ENCODE measurements around the gene SV2B. TPM values are rescaled to one million over a fixed set of nuclear protein-coding genes. Genes with fewer than 3 reads are reported as not detected.

Gene SV2B
- total RNA-seq, 1 experiment from 2014 or later: not detected

DNA sequence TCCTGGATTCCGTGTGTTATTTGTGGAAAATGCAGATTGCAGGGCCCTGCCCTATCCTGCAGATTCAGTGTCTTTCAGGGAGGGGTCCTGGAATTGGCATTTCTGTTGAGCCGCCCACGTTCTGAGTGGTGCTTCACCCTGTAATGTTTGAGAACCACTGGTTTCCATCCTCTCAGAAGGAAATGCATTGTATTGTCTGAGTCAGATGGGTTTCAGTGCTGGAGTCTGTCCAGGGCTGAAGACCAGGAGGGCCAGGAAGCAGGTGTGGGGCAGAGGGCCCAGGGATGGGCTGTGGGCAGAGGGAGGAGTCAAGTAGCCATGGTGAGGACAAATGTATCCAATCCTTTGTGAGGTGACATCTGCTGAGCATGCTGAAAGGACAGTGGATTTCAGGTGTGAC is 123.8 kb downstream of the SV2B start:
- H3K27ac ChIP-seq (ENCODE audit: low read length): no peak overlapping the region
- H3K4me2 ChIP-seq (ENCODE audit: low read length): no peak overlapping the region
- DNase-seq (peak; percentile 2), ATAC-seq (no peak)
- peaks cover 33% of the 10 kb centered on the region for H3K27me3 ChIP-seq (ENCODE audit: low read length)
- no peaks in the 10 kb centered on the region for H3K36me3 ChIP-seq (ENCODE audit: low read depth, low read length)
- no peaks in the 10 kb centered on the region for H3K9me2 ChIP-seq (replicated peaks; ENCODE audit: low read length)
- no peaks in the 10 kb centered on the region for H3K9me3 ChIP-seq (ENCODE audit: low read length)
- no peaks in the 10 kb centered on the region for H3F3A ChIP-seq (ENCODE audit: low read length, unreplicated experiment)
- no TSS peak for BruUV-seq (replicated peaks)
- no peaks in the 10 kb centered on the region for H3K4me1 ChIP-seq (ENCODE audit: insufficient read depth, low read length)
- no peaks in the 10 kb centered on the region for H4K20me1 ChIP-seq (ENCODE audit: low read length)
- TF ChIP-seq EZH2phosphoT487 (IDR thresholded peaks at IDR 0.05; ENCODE audit: borderline replicate concordance, low read length) (no peak), EZH2 (IDR thresholded peaks at IDR 0.05; ENCODE audit: low read length, unreplicated experiment) (no peak), CTCF (conservative IDR thresholded peaks at IDR 0.05; ENCODE audit: low read depth, low read length) (no peak)
- intact Hi-C loops (cut with micrococcal nuclease): loop anchor here (1.0 kb wide), 1 partner anchor 168 kb away; no protein-coding TSS in a partner anchor
- H2AFZ ChIP-seq (ENCODE audit: low read length): no peak overlapping the region
- no peaks in the 10 kb centered on the region for H3K79me2 ChIP-seq (ENCODE audit: low read length)
- H3K4me3 ChIP-seq (ENCODE audit: low read length): no peak overlapping the region
- ChIA-PET POLR2A (ENCODE audit: unreplicated experiment) (no interaction called here), CTCF (no interaction called here)
- H3K9ac ChIP-seq (ENCODE audit: low read length): no peak overlapping the region

- no peaks in the 10 kb centered on the region for H3K79me2 ChIP-seq (ENCODE audit: low read length)
- no TSS peak for BruUV-seq (replicated peaks)
- no peak overlapping the region for H3K9ac ChIP-seq (ENCODE audit: low read length)
- no peaks in the 10 kb centered on the region for H3K9me3 ChIP-seq (ENCODE audit: low read length)
- no peaks in the 10 kb centered on the region for H3K9me2 ChIP-seq (replicated peaks; ENCODE audit: low read length)
- DNase-seq (peak; percentile 66), ATAC-seq (peak; percentile 43; the same call in 1 of the 2 replicates)
- H3K4me1 ChIP-seq (ENCODE audit: insufficient read depth, low read length): no peaks in the 10 kb centered on the region
- H4K20me1 ChIP-seq (ENCODE audit: low read length): no peaks in the 10 kb centered on the region
- CTCF ChIA-PET: no interaction called here
- no peaks in the 10 kb centered on the region for H3F3A ChIP-seq (ENCODE audit: low read length, unreplicated experiment)
- H3K4me3 ChIP-seq (ENCODE audit: low read length): no peak overlapping the region
- H3K27me3 ChIP-seq (ENCODE audit: low read length): peaks cover 43% of the 10 kb centered on the region
- TF ChIP-seq EZH2 (IDR thresholded peaks at IDR 0.05; ENCODE audit: low read length, unreplicated experiment) (no peak), EZH2phosphoT487 (IDR thresholded peaks at IDR 0.05; ENCODE audit: borderline replicate concordance, low read length) (no peak), CTCF (conservative IDR thresholded peaks at IDR 0.05; ENCODE audit: low read depth, low read length) (peak; percentile 79)
- no peak overlapping the region for H3K27ac ChIP-seq (ENCODE audit: low read length)
- no peaks in the 10 kb centered on the region for H3K36me3 ChIP-seq (ENCODE audit: low read depth, low read length)
- intact Hi-C loops (cut with micrococcal nuclease): loop anchor here (1.0 kb wide), 1 partner anchor 169 kb away; no protein-coding TSS in a partner anchor
- POLR2A ChIA-PET (ENCODE audit: unreplicated experiment): no interaction called here
- H3K4me2 ChIP-seq (ENCODE audit: low read length): no peak overlapping the region
- H2AFZ ChIP-seq (ENCODE audit: low read length): no peak overlapping the region
These were observed 124.8 kb downstream of the SV2B start for GRCh38 chr15:91224755-91225380.

- H3F3A ChIP-seq (ENCODE audit: low read length, unreplicated experiment): no peaks in the 10 kb centered on the region
- no peaks in the 10 kb centered on the region for H4K20me1 ChIP-seq (ENCODE audit: low read length)
- no peaks in the 10 kb centered on the region for H3K36me3 ChIP-seq (ENCODE audit: low read depth, low read length)
- no TSS peak for BruUV-seq (replicated peaks)
- H3K4me1 ChIP-seq (ENCODE audit: insufficient read depth, low read length): no peaks in the 10 kb centered on the region
- no peak overlapping the region for H2AFZ ChIP-seq (ENCODE audit: low read length)
- DNase-seq (no peak), ATAC-seq (no peak)
- CTCF ChIA-PET: no interaction called here
- H3K27ac ChIP-seq (ENCODE audit: low read length): no peak overlapping the region
- H3K9ac ChIP-seq (ENCODE audit: low read length): no peak overlapping the region
- no peaks in the 10 kb centered on the region for H3K9me2 ChIP-seq (replicated peaks; ENCODE audit: low read length)
- POLR2A ChIA-PET (ENCODE audit: unreplicated experiment): no interaction called here
- no peak for TF ChIP-seq EZH2 (IDR thresholded peaks at IDR 0.05; ENCODE audit: low read length, unreplicated experiment)
- TF ChIP-seq CTCF (conservative IDR thresholded peaks at IDR 0.05; ENCODE audit: low read depth, low read length): no peak
- TF ChIP-seq EZH2phosphoT487 (IDR thresholded peaks at IDR 0.05; ENCODE audit: borderline replicate concordance, low read length): no peak
- H3K27me3 ChIP-seq (ENCODE audit: low read length): peaks cover 52% of the 10 kb centered on the region
- H3K9me3 ChIP-seq (ENCODE audit: low read length): no peaks in the 10 kb centered on the region
- H3K4me3 ChIP-seq (ENCODE audit: low read length): no peak overlapping the region
- no peaks in the 10 kb centered on the region for H3K79me2 ChIP-seq (ENCODE audit: low read length)
- intact Hi-C loops (cut with micrococcal nuclease): no loop called here
- no peak overlapping the region for H3K4me2 ChIP-seq (ENCODE audit: low read length)
These were observed 125.7 kb downstream of the SV2B start for GRCh38 chr15:91225741-91226140.
